Measurements from ENCODE around the gene TSPAN31.

The TSPAN31 gene

GRCh38 chr12:57751788-57752667, 7.2 kb downstream of the TSPAN31 start, which contains the start of gene CDK4:
CDK4 (minus strand) TSS chr12:57752310; CDS start chr12:57751717, 593 bp downstream.
- TF ChIP-seq, protein P1, sequence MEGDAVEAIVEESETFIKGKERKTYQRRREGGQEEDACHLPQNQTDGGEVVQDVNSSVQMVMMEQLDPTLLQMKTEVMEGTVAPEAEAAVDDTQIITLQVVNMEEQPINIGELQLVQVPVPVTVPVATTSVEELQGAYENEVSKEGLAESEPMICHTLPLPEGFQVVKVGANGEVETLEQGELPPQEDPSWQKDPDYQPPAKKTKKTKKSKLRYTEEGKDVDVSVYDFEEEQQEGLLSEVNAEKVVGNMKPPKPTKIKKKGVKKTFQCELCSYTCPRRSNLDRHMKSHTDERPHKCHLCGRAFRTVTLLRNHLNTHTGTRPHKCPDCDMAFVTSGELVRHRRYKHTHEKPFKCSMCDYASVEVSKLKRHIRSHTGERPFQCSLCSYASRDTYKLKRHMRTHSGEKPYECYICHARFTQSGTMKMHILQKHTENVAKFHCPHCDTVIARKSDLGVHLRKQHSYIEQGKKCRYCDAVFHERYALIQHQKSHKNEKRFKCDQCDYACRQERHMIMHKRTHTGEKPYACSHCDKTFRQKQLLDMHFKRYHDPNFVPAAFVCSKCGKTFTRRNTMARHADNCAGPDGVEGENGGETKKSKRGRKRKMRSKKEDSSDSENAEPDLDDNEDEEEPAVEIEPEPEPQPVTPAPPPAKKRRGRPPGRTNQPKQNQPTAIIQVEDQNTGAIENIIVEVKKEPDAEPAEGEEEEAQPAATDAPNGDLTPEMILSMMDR (IDR thresholded peaks at IDR 0.05; ENCODE audit: low read depth, low read length), result no peak
- peak within 1 kb of the TSS; percentile 89 for H3K4me3 ChIP-seq (ENCODE audit: low read depth, low read length)

DNA sequence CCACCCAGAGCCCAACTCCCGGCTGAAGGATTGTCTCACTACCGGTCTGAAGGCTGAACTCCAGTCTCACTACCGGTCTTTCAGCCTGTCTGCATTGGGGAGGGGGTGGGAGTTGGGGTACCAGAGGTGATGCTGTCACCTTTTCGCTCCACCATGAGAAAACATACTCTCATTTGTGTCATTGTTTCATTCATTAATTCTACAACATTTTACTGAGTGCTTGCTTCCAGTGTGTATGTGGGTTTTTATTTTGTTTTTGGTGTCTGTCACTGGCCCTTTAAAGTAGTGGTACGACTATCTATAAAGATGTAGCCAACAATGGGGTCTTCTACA, 7.8 kb downstream of the TSPAN31 start:
- TF ChIP-seq, protein P1 (IDR thresholded peaks at IDR 0.05; ENCODE audit: low read depth, low read length), result no peak
- peak overlapping the region; percentile 24 for H3K4me3 ChIP-seq (ENCODE audit: low read depth, low read length)

DNA sequence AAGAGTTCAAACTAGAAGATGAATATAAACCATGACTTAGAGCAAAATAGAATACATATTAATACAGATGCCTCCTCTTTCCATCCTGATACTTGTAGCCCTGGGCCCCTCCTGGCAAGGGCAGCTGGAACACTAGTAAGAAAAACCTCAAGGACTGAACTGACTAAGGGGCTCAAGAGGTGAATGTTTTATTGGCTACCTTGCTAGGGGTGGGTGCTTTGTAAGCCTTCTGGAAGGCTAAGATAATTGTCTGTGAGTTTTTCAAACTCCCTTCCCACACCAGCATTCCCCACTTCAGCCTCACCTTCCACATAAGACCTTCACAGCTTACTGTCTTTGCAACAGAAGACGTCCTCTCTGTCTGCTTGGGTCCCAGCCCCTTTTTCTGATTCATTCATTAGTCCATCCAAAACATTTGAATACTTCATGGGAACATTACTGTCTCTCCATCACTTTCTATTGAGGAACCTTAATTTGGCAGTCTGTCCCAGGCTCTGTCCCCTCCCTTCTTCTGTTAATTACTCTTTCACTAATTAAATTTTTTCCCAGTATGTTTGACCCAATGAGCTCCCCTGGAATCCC, 9.0 kb downstream of the TSPAN31 start:
- H3K4me3 ChIP-seq (ENCODE audit: low read depth, low read length), result no peak overlapping the region
- TF ChIP-seq, protein P1 (IDR thresholded peaks at IDR 0.05; ENCODE audit: low read depth, low read length), result no peak

- peak within 1 kb of the TSS; percentile 60 for H3K4me3 ChIP-seq (ENCODE audit: low read depth, low read length)
- TF ChIP-seq, protein P1 (IDR thresholded peaks at IDR 0.05; ENCODE audit: low read depth, low read length), result no peak
Measured at GRCh38 chr12:57754411-57755193, 9.8 kb downstream of the TSPAN31 start, which contains the start of gene MARCHF9. MARCHF9 (plus strand) TSS chr12:57755103; CDS start chr12:57755529, 426 bp downstream.

GRCh38 chr12:57755194-57755453, 10.3 kb downstream of the TSPAN31 start:
- TF ChIP-seq, protein P1 (IDR thresholded peaks at IDR 0.05; ENCODE audit: low read depth, low read length), result no peak

GRCh38 chr12:57755454-57756372, 10.9 kb downstream of the TSPAN31 start:
- H3K4me3 ChIP-seq (ENCODE audit: low read depth, low read length), result peak overlapping the region; percentile 60
- TF ChIP-seq, protein P1 (IDR thresholded peaks at IDR 0.05; ENCODE audit: low read depth, low read length), result no peak

More at GRCh38 chr12:57755194-57755453, 10.3 kb downstream of the TSPAN31 start:
- H3K4me3 ChIP-seq (ENCODE audit: low read depth, low read length), result peak overlapping the region; percentile 60

All from WI38 (cell line).